CD4-positive, alpha-beta T cell treated with Interleukin-17A for 4 hours (primary cell): Measurements from ENCODE around the gene GLDN.

ENCODE experiments used
- DNase-seq: peaks from one replicate; pipeline ENCODE4 v3.0.0-alpha.2; 2020; ENCODE audit warnings: mixed read lengths

Gene GLDN

GRCh38 chr15:51448622-51449399 lies 107.4 kb downstream of the GLDN start:
- DNase-seq: no peak

- no peak for DNase-seq
Observed at GRCh38 chr15:51450001-51450400, 108.5 kb downstream of the GLDN start.
